Activated B cell treated with CpG ODN at 0.5 μM for 24 hours (primary cell): Measurements from ENCODE around the gene NAGPA. TPM values are rescaled to one million over a fixed set of nuclear protein-coding genes. Genes with fewer than 3 reads are reported as not detected.

ENCODE experiments used
- ATAC-seq: fragments of 200-7000 bp; cut with Tn5 transposase; one replicate; pipeline ENCODE4 v1.10.0; 2021; ENCODE audit warnings: low read depth, mild to moderate bottlenecking, moderate library complexity
- CTCF ChIA-PET: fragments of 350-600 bp; sonication (Branson Sonifier 250); formaldehyde crosslinking; loops from one replicate; lab custom pipeline; 2021; ENCODE audit warnings: antibody characterized with exemption; lab: Charles Lee
- POLR2A ChIA-PET: fragments of 350-600 bp; sonication (Branson Sonifier 250); formaldehyde crosslinking; loops from one replicate; lab custom pipeline; 2021; ENCODE audit warnings: antibody characterized with exemption; lab: Charles Lee
- DNase-seq: peaks from one replicate; pipeline ENCODE4 v3.0.0; 2022
- H3K27ac Mint-ChIP-seq: one replicate; pipeline ENCODE4 v1.8.0; 2020; ENCODE audit warnings: mixed read lengths
- H3K27me3 Mint-ChIP-seq: one replicate; pipeline ENCODE4 v1.8.0; 2021; ENCODE audit warnings: mixed read lengths
- H3K36me3 Mint-ChIP-seq: one replicate; pipeline ENCODE4 v1.8.0; 2021; ENCODE audit warnings: low read depth, mixed read lengths
- H3K4me1 Mint-ChIP-seq: one replicate; pipeline ENCODE4 v1.8.0; 2021; ENCODE audit warnings: mixed read lengths
- H3K4me3 Mint-ChIP-seq: one replicate; pipeline ENCODE4 v1.8.0; 2020; ENCODE audit warnings: mild to moderate bottlenecking, mixed read lengths
- H3K9me3 Mint-ChIP-seq: one replicate; pipeline ENCODE4 v1.8.0; 2020; ENCODE audit warnings: mixed read lengths
- intact Hi-C: fragments of 100-400 bp; cut with micrococcal nuclease; formaldehyde crosslinking; loops from one replicate; pipeline ENCODE4 v1.15.1; 2024
- total RNA-seq: library from RNA; stranded (reverse); gene quantifications from 2 replicates; pipeline ENCODE4 v1.2.3, GENCODE V29; 2022
- TF ChIP-seq, protein P1 (sequence below): fragments of 200-600 bp; IDR thresholded peaks from one replicate; pipeline ENCODE4 v1.8.0; 2022; ENCODE audit warnings: antibody characterized with exemption, mild to moderate bottlenecking

The NAGPA gene
- total RNA-seq, 1 donor from 2014 or later, result 23.8 TPM

DNA sequence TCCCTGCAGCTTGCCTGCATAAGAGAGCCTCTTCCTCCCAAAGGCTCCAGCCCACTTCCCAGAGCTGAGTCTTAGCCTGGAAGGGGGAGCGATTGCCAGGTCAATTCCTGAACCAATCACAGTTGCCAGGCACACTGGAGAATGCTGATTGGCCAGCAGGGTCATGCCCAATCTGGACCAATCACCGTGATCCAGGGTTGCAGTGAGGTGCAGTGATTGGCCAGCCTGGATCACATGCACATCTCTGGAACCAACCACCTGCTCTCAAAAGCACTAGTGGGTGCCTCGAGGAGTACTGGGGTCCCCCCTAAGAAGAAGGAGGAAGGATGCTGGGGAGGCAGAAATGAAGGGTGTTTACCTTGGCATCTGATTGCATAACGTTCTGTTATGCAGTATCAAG, 18.4 kb downstream of the NAGPA start:
- intact Hi-C loops, result no loop called here
- ChIA-PET POLR2A (no interaction called here), CTCF (no interaction called here)
- TF ChIP-seq, protein P1, sequence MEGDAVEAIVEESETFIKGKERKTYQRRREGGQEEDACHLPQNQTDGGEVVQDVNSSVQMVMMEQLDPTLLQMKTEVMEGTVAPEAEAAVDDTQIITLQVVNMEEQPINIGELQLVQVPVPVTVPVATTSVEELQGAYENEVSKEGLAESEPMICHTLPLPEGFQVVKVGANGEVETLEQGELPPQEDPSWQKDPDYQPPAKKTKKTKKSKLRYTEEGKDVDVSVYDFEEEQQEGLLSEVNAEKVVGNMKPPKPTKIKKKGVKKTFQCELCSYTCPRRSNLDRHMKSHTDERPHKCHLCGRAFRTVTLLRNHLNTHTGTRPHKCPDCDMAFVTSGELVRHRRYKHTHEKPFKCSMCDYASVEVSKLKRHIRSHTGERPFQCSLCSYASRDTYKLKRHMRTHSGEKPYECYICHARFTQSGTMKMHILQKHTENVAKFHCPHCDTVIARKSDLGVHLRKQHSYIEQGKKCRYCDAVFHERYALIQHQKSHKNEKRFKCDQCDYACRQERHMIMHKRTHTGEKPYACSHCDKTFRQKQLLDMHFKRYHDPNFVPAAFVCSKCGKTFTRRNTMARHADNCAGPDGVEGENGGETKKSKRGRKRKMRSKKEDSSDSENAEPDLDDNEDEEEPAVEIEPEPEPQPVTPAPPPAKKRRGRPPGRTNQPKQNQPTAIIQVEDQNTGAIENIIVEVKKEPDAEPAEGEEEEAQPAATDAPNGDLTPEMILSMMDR, result no peak
- H3K4me3 Mint-ChIP-seq, result no peak overlapping the region
- H3K36me3 Mint-ChIP-seq, result no peaks in the 10 kb centered on the region
- H3K27me3 Mint-ChIP-seq, result peaks cover 8% of the 10 kb centered on the region
- H3K9me3 Mint-ChIP-seq, result no peaks in the 10 kb centered on the region
- DNase-seq (no peak), ATAC-seq (no peak)
- H3K27ac Mint-ChIP-seq, result no peak overlapping the region
- H3K4me1 Mint-ChIP-seq, result no peaks in the 10 kb centered on the region

DNA sequence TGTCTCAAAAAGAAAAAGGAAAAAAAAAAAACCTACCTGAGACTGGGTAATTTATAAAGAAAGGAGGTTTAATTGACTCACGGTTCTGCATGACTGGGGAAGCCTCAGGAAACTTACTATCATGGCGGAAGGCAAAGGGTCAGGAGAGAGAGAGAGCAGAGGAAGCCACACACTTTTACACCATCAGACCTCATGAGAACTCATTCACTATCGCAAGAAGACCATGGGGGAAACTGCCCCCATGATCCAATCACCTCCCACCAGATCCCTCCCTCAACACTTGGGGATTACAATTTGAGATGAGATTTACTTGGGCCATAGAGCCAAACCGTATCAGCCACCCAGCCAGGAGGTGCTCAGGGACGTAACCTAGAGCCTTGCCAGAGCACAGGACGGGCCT, 20.8 kb downstream of the NAGPA start:
- no peak overlapping the region for H3K4me3 Mint-ChIP-seq
- H3K9me3 Mint-ChIP-seq, result no peaks in the 10 kb centered on the region
- ChIA-PET CTCF (no interaction called here), POLR2A (no interaction called here)
- DNase-seq (no peak), ATAC-seq (no peak)
- no peaks in the 10 kb centered on the region for H3K36me3 Mint-ChIP-seq
- intact Hi-C loops, result no loop called here
- H3K4me1 Mint-ChIP-seq, result no peaks in the 10 kb centered on the region
- peaks cover 14% of the 10 kb centered on the region for H3K27me3 Mint-ChIP-seq
- TF ChIP-seq, protein P1, result no peak
- H3K27ac Mint-ChIP-seq, result no peak overlapping the region

DNA sequence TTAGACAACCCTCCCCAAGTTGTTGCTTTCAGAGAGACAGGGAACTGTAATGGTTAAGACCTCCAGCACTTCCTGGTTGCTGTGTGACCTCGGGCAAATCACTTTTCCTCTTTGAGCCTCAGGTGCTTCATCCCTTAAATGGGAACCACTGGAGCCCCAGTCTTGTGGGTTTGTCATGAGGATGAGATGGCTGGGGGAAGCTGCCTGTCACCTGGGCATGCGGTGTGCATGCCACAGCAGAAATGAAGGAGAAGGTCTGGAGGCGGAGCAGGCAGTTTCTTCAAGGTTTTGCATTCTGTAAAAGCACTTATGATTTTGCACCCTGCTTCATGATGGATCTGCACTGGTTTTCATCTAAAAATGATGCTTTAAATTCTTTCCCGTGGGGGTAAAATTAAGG, 22.1 kb downstream of the NAGPA start:
- TF ChIP-seq, protein P1, result no peak
- CTCF ChIA-PET, result no interaction called here
- intact Hi-C loops, result no loop called here
- H3K36me3 Mint-ChIP-seq, result no peaks in the 10 kb centered on the region
- H3K27ac Mint-ChIP-seq, result no peak overlapping the region
- H3K9me3 Mint-ChIP-seq, result no peaks in the 10 kb centered on the region
- ATAC-seq (no peak), DNase-seq (no peak)
- H3K27me3 Mint-ChIP-seq, result peaks cover 14% of the 10 kb centered on the region
- no peaks in the 10 kb centered on the region for H3K4me1 Mint-ChIP-seq
- no peak overlapping the region for H3K4me3 Mint-ChIP-seq
- POLR2A ChIA-PET, result no interaction called here

DNA sequence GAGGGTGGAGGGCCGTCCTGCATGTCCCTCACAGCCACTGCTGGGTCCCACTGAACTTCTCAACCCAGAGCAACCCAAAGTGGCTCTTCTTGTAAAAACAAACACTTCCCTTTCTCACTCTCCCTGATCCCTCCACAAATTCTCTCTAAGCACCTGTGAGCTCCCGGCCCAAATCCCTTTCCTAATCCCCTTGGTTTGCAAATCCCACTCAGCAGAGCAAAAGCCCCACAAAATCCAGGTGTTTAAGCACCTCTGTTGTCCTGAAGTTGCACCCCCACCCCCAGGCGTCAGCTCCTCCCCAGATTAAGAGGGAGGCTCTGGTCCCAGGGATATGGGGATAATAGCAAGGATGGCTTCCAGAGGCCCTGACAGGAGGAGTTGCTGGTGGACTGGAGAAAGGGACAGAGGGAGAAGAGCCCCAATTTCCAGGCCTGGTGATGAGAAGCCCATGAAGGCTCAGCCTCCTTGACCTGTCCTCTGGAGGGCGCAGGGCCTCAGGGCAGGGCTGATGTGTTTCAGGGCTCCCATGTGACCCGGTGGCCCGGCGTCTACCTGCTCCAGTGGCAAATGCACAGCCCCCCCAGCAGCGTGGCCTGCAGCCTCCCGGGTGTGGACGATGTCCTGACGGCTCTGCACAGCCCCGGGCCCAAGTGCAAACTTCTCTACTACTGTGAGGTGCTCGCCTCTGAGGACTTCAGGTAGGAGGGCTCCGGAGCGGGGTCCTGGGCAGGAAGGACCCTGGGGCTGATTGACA, 23.0 kb downstream of the NAGPA start:
- H3K36me3 Mint-ChIP-seq, result no peaks in the 10 kb centered on the region
- H3K27me3 Mint-ChIP-seq, result peaks cover 14% of the 10 kb centered on the region
- no peak overlapping the region for H3K27ac Mint-ChIP-seq
- DNase-seq, result no peak
- no peaks in the 10 kb centered on the region for H3K9me3 Mint-ChIP-seq
- no peaks in the 10 kb centered on the region for H3K4me1 Mint-ChIP-seq
- TF ChIP-seq, protein P1, result no peak
- ATAC-seq, result no peak
- POLR2A ChIA-PET, result no interaction called here
- no peak overlapping the region for H3K4me3 Mint-ChIP-seq
- intact Hi-C loops, result no loop called here
- CTCF ChIA-PET, result no interaction called here

DNA sequence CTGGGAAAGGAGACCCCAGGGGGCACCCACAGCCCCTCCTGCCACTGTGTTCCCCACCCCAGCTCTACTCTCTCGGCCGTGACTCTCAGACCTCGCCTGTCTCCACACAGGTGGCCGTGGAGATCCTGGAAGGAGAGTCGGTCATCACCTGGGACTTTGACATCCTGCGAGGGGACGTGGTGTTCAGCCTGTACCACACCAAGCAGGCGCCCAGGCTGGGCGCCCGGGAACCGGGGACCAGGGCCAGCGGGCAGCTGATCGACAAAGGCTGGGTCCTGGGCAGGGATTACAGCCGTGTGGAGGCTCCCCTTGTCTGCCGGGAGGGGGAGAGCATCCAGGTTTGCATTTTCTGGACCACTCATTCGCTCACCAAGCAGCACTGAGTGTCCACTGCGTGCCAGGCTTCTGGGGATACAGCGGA, 25.4 kb downstream of the NAGPA start:
- POLR2A ChIA-PET, result no interaction called here
- intact Hi-C loops, result no loop called here
- TF ChIP-seq, protein P1, result no peak
- Mint-ChIP-seq H3K4me1 (no peaks in the 10 kb centered on the region), H3K9me3 (no peaks in the 10 kb centered on the region), H3K27ac (no peak overlapping the region), H3K27me3 (peaks cover 18% of the 10 kb centered on the region), H3K4me3 (no peak overlapping the region), H3K36me3 (no peaks in the 10 kb centered on the region)
- no peak for ATAC-seq
- CTCF ChIA-PET, result no interaction called here
- DNase-seq, result no peak
